Activated CD4-positive, alpha-beta T cell treated with anti-CD3 and anti-CD28 coated beads, Interleukin-2, Interleukin-4, amounts not matched to agents 100 ng/mL and 50 ng/mL, durations not matched to agents 16 hours and 8 hours (primary cell): ENCODE results near the gene PPP2R5D.
A peak's percentile ranks its signal among the peaks of the same experiment; 100 is the strongest.
"Not testable (repeated sequence)": the region's sequence is repeated elsewhere in the genome, so short reads cannot be mapped to it uniquely, and the experiment has no call there.

Experiments
- DNase-seq: peaks from one replicate; pipeline ENCODE4 v3.0.0-alpha.2; 2020; ENCODE audit warnings: low spot score

PPP2R5D gene

DNA sequence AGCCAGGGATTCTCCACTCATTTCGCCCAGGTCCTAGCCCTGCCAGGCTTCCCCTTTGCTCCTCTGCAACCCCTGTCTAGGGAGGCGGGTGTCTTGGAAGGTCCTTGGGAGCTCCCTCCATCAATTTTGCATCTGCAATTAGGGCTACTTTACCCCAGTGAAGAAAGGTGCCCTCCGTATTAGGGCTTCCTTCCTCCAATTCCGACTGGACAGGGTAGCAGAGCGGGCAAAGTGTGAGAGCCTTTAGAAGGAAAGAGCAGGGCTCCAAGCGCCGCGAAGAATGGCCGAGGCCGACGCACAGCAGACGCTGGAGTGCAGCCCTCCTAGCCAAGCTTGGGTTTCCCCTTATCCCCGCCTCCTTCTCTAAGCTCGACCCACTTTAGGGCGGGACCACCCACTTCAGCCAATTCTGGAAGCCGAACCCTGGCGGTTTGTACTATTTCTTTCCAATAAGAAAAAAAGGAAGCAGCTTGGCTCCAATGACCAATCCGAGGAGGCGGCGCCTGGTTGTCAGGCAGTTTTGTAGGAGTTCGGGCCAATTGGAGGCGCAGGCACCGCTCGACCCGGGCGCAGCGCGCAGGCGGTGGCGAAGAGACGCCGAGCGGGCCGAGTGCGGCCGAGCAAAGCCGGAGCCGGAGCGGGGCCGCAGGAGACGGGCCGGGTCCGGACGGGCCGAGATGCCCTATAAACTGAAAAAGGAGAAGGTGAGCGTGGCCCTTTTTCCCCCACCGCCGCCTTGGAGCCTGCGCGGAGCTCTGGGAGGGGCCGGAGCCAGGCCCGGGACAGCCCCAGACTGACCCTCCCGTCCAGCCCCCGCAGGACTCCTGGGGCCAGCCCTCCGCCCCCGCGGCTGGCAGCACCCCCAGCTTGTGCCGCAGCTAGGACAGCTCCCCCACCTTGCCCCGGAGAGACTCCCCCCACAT is at the start of gene PPP2R5D:
PPP2R5D (plus strand) TSS at position 570 of the 923 bp plus-strand sequence; CDS start at position 678, 108 bp downstream.
- DNase-seq = peak; percentile 99

DNA sequence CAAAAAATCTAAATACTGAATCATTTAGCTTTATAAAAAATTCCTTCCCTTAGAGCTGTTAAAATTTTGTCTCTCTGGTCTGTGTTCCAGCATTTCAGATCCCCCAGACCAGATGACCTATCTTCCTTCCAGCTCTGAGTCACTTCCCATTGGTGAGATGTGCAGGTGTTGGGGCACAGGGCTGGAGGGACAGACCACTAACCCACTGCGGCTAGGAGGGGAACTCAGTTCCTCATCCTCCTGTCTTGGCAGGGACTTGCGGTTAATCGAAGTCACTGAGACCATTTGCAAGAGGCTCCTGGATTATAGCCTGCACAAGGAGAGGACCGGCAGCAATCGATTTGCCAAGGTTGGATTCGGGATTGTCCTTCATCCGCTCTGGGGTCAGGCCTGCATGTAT is 49.0 kb upstream of the PPP2R5D start:
- DNase-seq = no peak

DNA sequence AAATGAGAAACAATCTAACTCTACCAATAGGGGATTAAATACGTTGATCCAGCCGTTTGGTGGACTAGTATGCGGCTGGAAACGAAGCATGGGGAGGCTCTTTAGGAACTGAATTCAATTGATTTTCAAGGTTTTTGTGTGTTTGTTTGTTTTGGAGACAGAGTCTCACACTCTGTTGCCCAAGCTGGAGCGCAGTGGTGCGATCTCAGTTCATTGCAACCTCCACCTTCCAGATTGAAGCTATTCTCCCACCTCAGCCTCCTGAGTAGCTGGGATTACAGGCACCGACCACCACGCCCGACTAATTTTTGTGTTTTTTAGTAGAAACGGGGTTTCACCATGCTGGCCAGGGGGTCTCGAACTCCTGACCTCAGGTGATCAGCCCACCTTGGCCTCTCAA is 48.0 kb upstream of the PPP2R5D start:
- DNase-seq = no peak

DNA sequence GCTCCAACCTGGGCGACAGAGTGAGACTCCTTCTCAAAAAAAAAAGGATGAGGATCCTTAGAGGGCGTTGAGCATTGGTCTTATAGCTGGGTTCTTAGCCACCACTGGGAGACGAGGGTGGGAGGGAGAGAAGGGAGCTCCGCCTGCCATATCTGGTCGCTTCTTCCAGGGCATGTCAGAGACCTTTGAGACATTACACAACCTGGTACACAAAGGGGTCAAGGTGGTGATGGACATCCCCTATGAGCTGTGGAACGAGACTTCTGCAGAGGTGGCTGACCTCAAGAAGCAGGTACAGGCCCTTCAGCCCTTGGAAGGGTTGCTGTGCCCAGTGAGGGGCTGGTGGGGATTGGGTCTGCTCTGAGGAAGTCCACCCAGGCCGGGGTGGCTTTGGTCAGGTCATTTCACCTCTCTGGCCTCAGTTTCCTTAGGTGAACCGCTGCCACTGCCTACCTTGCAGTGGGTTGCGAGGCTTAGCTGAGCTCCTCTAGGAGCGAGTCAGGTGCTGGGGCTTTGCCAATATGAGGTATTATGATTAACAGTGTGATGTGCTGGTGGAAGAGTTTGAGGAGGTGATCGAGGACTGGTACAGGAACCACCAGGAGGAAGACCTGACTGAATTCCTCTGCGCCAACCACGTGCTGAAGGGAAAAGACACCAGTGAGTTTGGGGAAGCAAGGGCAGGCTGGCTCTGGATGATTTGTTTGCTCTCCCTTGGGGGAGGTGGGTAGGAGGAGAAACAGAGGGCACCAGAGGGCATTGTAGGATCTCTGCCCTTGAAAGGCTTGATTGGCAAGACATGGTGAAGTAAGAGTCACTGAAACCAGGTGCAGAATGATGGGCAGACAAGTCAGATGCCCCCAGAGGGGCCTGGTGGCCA is 46.6 kb upstream of the PPP2R5D start:
- no peak for DNase-seq

DNA sequence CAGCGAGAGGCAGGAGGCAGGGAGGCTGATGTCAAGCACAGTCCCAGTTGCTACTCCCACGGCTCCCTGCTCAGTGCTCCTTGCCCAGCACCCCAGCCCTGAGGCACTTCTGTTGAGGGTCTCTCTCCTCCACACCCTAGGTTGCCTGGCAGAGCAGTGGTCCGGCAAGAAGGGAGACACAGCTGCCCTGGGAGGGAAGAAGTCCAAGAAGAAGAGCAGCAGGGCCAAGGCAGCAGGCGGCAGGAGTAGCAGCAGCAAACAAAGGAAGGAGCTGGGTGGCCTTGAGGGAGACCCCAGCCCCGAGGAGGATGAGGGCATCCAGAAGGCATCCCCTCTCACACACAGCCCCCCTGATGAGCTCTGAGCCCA is 46.0 kb upstream of the PPP2R5D start:
- no peak for DNase-seq

DNA sequence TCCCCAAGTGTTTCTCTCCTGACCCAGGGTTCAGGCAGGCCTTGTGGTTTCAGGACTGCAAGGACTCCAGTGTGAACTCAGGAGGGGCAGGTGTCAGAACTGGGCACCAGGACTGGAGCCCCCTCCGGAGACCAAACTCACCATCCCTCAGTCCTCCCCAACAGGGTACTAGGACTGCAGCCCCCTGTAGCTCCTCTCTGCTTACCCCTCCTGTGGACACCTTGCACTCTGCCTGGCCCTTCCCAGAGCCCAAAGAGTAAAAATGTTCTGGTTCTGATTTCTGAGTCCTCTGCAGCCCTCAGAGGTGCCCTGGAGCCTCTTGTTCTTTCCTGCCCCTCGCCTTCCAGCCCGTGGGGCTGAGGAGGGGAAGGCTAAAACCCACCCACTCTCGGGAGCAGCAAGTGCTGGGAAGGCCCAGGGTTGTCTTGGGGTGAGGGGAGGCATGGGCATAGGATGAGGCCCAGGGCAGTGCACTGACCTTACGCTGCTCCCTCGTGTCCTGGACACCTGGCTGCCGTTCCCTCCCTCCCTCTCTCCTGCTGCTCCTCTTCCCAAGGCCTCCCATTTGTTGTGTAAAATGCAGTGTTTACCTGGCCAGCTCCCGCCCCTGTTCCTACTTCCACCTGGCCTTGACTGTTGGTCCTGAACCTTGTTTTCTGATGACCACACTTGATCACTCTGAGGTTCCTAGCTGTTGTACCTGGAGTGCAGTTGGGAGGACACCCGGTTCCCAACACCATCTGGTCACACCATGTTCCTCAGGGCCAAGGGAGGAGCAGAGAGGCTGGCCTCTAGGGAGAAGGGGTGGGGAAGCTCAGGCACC is 45.2 kb upstream of the PPP2R5D start:
- no peak for DNase-seq

DNA sequence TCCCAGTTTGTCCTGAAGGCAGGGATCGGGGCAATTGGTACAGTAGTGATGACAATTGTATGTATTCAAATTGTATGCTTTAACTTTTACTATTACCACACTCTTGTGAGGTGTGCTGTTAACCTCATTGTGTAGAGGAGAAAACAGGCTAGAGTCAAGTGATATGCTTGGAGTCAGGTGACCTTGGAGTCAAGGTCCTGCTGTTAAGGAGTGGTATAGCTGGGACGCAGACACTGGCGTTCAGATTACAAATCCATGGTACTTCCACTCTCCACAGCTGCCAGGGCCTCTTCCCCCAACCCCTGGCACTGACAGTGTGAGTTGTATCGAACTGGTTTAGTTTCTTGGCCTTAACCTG is 44.6 kb upstream of the PPP2R5D start:
- no peak for DNase-seq

DNA sequence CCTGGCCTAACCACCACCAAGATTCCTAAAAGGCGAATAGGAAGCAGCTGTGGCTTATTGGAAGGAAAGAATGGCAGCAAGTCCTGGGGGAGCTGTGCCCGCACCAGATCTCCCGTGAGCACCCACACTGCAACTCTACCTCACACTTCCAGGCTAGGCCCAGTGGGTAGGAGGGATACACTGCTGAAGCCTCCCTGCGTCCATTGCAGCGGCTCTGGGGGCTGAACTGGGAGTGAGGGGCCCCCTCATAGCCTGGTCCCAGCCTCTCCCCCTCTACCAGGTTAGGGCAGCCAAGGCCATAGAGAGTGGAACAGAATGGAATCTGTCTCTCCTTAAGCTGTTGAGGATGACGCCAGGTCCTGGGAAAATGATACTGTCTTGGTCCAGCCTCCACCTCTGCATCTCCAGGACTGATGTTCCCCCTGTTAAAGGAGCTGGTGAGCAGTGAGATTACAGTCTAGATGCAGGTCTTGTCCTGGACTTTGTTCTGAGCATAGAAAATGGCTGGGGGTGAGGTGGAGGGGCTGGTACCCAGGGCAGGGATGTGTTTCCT is 43.8 kb upstream of the PPP2R5D start:
- DNase-seq = no peak

DNA sequence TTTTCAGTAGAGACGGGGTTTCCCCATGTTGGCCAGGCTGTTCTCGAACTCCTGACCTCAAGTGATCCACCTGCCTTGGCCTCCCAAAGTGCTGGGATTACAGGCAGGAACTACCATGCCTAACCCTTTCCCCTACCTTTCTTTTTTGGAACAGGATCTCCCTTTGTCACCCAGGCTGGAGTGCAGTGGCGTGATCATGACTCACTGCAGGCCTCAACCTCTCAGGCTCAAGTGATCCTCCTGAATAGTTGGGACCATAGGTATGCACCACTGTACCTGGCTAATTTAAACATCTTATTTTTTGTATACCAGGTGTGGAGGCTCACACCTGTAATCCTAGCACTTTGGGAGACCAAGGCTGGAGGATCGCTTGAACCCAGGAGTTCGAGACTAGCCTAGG is 43.0 kb upstream of the PPP2R5D start:
- DNase-seq = not testable (repeated sequence)

DNA sequence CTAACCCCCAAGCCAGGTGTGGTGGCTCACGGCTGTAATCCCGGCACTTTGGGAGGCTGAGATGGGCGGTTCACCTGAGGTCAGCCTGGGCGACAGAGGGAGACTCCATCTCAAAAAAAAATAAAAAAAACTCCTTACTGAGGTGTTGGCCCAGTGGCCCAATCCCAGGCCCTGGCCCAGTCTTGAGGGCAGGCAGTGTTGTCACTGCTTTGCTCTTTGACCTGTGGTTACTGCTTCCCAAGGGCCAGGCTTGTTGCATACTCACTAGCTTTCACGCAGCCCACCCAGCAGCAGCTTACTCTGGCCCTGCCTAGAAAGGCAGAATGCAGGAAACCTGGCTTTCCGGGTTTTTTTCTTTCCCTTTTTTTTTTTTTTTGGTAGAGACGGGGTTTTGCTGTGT is 41.9 kb upstream of the PPP2R5D start:
- DNase-seq = no peak

DNA sequence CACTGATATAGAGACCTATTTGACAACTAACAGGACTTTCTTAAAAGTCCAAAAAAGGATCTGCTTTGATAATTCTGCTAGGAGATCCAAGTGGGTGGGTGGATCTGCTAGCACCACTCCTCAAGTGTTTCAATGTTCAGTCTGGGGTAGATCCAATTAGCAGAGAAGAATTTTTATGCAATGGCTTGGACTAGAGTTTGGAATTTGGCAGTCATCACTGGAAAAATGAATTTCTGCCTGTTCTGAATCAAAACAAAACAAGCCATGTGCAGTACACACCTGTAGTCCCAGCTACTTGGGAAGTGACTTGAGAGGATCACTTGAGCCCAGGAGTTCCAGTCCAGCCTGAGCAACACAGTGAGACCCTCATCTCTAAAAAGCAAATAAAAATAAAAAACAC is 36.4 kb upstream of the PPP2R5D start:
- no peak for DNase-seq

DNA sequence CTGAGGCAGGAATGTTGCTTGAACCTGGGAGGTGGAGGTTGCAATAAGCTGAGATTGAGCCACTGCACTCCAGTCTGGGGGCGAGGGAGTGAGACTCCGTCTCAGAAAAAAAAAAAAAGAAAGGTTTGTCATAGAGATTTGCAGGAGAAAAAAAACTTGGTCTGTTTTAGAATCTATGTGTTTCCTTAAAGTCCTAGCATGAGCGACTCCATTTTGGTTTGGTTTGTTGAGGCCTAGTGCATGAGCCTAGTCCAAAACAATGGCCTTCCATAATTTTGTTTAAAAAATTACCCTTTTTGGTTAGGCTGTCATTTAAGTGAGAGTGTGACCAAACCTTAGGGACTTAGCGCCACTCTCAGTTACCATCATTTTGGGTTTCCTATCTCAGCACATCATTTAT is 32.0 kb upstream of the PPP2R5D start:
- DNase-seq = no peak

DNA sequence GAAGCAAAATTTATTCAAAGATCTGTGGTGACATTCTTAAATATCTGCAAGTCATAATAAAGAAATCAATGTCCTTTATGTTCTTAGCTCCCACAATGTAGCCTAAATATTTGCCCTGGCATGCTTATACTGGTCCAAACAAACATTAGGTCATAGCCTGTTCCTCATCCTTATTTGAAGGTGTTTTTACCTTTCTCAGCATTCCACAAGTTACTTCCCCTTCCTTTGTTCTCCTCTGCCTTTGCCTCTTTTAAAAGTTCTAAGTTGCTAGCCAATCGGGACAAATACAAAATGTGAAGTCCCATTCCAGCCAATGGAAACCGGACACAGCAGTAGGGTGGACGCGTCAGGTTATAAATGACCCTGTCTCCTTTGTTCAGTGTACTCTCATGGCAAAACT is 30.0 kb upstream of the PPP2R5D start:
- not testable (repeated sequence) for DNase-seq

DNA sequence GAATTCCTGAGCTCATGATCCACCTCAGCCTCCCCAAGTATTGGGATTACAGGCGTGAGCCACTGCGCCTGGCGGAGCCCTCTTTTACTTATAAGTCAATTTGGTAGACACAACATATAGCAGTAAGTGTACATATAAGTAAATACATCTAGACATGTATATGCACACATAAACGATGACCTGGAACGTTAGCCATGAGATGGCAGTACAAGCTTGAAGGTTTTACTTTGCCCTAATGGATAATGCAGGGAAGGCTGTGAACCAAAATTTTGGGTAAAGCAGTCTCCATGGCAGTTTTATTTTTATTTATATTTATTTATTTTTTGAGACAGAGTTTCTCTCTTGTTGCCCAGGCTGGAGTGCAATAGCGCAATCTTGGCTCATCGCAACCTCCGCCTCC is 26.2 kb upstream of the PPP2R5D start:
- DNase-seq = no peak

DNA sequence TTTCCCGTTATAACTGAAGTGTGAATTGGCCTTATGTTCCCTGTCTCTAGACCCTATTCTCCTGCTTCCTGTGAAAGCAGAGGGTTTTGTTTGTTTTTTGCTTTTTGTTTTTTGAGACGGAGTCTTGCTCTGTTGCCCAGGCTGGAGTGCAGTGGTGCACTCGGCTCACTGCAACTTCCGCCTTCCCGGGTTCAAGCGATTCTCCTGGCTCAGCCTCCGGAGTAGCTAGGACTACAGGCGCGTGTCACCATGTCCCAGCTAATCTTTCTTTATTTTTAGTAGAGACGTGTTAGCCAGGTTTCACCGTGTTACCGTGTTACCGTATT is 24.5 kb upstream of the PPP2R5D start:
- DNase-seq = no peak

DNA sequence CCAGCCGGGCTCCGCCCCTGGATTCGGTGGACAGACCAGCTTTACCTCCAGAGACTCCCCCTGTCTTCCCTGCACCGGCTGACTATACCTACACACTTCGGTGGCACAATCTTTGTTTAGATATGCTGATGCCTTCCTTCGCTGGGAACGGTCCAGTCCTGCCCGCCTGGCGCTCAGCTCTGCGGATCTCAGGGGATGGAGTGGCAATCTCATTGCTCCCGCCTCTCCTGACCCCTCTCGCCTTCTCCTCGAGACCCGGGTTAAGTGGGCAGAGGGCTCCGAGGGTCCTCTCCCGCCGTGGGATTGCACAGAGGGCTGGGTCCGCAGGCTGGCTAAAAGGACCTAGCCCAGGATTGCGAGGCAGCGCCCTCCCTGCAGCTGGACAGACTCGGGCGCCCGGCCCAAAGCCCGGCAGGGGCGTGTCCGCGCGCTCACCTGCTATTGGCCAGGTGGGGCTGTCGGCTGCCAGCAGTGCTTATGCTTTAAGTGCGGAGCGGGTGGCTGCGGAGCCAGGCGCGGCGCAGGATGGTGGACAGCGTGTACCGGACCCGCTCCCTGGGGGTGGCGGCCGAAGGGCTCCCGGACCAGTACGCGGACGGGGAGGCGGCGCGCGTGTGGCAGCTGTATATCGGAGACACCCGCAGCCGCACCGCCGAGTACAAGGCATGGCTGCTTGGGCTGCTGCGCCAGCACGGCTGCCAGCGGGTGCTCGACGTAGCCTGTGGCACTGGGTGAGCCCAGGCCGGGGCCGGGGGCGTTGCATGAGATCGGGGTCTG is 23.9 kb upstream of the PPP2R5D start, which contains the start of gene GNMT:
GNMT (plus strand) TSS at position 512 of the 777 bp plus-strand sequence; CDS start at position 526, 14 bp downstream.
- DNase-seq = no peak

DNA sequence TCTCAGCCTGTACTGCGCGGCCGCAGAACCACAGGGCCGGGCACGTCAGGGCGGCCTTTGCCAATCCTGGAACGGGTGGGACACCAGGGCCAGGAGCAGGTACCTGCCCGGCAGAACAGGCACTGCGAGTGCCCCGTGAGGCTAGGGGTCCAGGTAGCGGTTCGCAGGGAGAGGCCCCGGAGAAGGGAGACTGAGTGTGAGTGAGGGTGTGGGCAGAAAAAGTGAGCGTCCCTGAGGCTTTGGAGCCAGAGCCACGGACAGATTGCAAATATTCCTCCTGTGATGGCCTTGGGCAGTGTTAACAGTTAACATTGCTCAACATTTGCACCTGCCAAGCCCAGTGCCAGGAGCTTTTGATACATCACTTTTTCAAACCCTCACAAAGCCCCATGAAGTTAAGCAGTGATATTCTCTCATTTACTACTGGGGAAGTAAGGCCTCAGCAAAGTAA is 23.3 kb upstream of the PPP2R5D start:
- DNase-seq = no peak

DNA sequence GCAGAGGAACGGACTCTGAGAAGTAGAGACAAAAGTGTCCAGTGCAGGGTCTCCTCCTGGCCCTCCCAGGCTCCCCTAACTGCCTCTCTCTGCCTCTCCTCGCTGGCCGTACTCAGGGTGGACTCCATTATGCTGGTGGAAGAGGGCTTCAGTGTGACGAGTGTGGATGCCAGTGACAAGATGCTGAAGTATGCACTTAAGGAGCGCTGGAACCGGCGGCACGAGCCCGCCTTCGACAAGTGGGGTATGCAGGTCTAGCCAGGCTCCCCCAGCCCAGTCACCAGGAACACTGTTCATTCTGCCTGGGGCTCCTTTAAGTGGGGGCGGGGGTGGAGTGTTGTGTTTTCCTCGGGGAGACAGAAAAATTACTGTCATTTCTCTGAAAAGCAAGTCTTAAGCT is 22.3 kb upstream of the PPP2R5D start:
- no peak for DNase-seq

DNA sequence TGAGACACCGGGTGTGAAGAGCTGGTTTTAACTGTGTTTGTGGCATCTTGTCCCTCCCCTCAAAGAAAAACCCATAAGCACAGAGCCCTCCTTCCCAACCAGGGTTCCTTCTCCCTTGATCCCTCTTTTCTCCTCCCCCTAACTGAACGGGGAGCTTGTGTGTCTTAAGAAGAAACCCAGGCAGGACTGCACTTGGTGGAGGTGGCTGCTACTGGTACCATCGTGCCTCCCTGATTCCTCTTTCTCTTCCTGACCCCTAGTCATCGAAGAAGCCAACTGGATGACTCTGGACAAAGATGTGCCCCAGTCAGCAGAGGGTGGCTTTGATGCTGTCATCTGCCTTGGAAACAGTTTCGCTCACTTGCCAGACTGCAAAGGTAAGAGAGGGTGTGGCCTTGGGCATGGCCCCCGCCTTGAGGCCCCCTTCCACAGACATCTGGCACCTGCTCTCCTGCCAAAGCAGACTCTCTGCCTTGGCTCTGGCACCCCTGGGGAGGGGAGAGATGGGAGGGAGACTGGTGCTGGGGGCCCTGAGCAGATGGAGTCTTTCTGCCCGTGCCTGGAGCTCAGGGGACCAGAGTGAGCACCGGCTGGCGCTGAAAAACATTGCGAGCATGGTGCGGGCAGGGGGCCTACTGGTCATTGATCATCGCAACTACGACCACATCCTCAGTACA is 21.7 kb upstream of the PPP2R5D start:
- DNase-seq = no peak

DNA sequence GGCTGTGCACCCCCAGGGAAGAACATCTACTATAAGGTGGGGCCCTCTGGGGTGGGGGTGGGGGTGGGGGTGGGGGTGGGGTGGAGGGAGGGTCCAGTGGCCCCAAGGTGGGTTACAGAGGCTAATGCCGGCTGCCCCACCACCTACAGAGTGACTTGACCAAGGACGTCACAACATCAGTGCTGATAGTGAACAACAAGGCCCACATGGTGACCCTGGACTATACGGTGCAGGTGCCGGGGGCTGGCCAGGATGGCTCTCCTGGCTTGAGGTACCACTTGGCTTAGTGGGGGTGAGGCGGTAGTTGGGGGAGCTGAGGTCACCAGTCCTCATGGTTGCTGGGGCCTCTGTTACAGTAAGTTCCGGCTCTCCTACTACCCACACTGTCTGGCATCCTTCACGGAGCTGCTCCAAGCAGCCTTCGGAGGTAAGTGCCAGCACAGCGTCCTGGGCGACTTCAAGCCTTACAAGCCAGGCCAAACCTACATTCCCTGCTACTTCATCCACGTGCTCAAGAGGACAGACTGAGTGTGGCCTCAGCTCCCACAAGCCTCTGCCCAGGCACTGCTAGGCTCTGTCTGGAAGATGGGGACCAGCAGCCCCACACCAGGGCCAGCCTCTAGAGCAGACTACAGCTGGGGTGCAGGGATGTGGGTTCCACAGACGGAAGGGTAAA is 21.1 kb upstream of the PPP2R5D start:
- DNase-seq = no peak
